Measurements from ENCODE around the gene SPAG4.

SPAG4 gene

GRCh38 chr20:35669681-35670080, 54.1 kb downstream of the SPAG4 start:
- DNase-seq (ENCODE audit: insufficient read length, low spot score), result no peak
- FAIRE-seq, result no peak
- TF ChIP-seq PAX5 (IDR thresholded peaks at IDR 0.05; ENCODE audit: insufficient read depth, low read length, severe bottlenecking) (no peak), SPI1 (IDR thresholded peaks at IDR 0.05; ENCODE audit: low read depth, low read length) (no peak), POU2F2 (IDR thresholded peaks at IDR 0.05; ENCODE audit: low read depth, low read length) (no peak), TAF1 (IDR thresholded peaks at IDR 0.05; ENCODE audit: low read depth, low read length) (no peak), POLR2A (IDR thresholded peaks at IDR 0.05; ENCODE audit: low read depth, low read length) (no peak), POLR2AphosphoS5 (IDR thresholded peaks at IDR 0.05; ENCODE audit: low read depth, low read length) (no peak)

Data from GM12891 (cell line).